Heart left ventricle (tissue), 16 donors: ENCODE results near the gene VTI1A. TPM values are rescaled to one million over a fixed set of nuclear protein-coding genes. Genes with fewer than 3 reads are reported as not detected.

Experiments
- ATAC-seq, 4 donors: fragments of 200-7000 bp; cut with Tn5 transposase; one replicate each; pipeline ENCODE4 v1.9.1; 2020 to 2022; ENCODE audit warnings: moderate library complexity in 4 of 4, mild to moderate bottlenecking in 3 of 4, moderate number of reproducible peaks in 1 of 4
- DNase-seq, 5 donors: peaks; one replicate each; pipeline ENCODE4 v3.0.0-alpha.2; 2020
- H3K27ac ChIP-seq, 12 donors: fragments of 200-600 bp; sonication (generic) in 4 of 12; one replicate each; pipeline versions ENCODE4 v1.5.0 to v1.8.0; 2016 to 2022; ENCODE audit warnings: mild to moderate bottlenecking in 2 of 12
- H3K27me3 ChIP-seq, 9 donors: fragments of 200-600 bp; sonication (generic) in 2 of 9; one replicate each; pipeline versions ENCODE4 v1.5.1 to v1.8.0; 2016 to 2022; ENCODE audit warnings: mild to moderate bottlenecking in 3 of 9
- H3K36me3 ChIP-seq, 9 donors: fragments of 200-600 bp; sonication (generic) in 2 of 9; one replicate each; pipeline versions ENCODE4 v1.5.0 to v1.8.0; 2018 to 2022; ENCODE audit warnings: mild to moderate bottlenecking in 2 of 9
- H3K4me1 ChIP-seq, 12 donors: fragments of 200-600 bp; sonication (generic) in 4 of 12; one replicate each; pipeline versions ENCODE4 v1.5.0 to v1.8.0; 2016 to 2022; ENCODE audit warnings: mild to moderate bottlenecking in 3 of 12
- H3K4me3 ChIP-seq, 12 donors: fragments of 200-600 bp; sonication (generic) in 4 of 12; one replicate each; pipeline versions ENCODE4 v1.5.0 to v1.8.0; 2017 to 2022; ENCODE audit warnings: mild to moderate bottlenecking in 9 of 12, moderate library complexity in 4 of 12
- H3K9me3 ChIP-seq, 12 donors: fragments of 200-600 bp; sonication (generic) in 4 of 12; one replicate each; pipeline versions ENCODE4 v1.5.0 to v1.8.0; 2016 to 2022; ENCODE audit warnings: mild to moderate bottlenecking in 1 of 12
- POLR2A ChIP-seq, 2 donors: fragments of 450-650 bp; IDR thresholded peaks; one replicate each; pipeline ENCODE4 v1.6.1; 2017; ENCODE audit warnings: antibody characterized with exemption in 2 of 2, mild to moderate bottlenecking in 2 of 2, moderate library complexity in 2 of 2
- WGBS, 4 donors: extraction: QIAGEN DNeasy Blood & Tissue Kit in 2 of 4; methylation state at CpG; one replicate each; pipeline versions ENCODE4 v1.1.5 to v1.1.7; 2013 to 2018; 5-methylcytosine and 5-hydroxymethylcytosine counted together
- intact Hi-C, 10 donors: fragments of 100-400 bp; cut with DNase I; formaldehyde crosslinking; loops; one replicate each; pipeline versions ENCODE4 v1.11.1 to v1.14.2; 2022
- polyA plus RNA-seq, 2 donors: library from polyadenylated mRNA; stranded (reverse); fragments of 200-250 nt; gene quantifications; one replicate each; pipeline ENCODE4 v1.2.3, GENCODE V29; 2013
- total RNA-seq, 9 donors: library from RNA; depleted of rRNA in 2 of 9; stranded (reverse); fragments of >200 nt in 2 of 9; fragmentation: NEBNext Ultra II Directional in 3 of 9; extraction: Animal tissue kit (Norgen Biotek cat#: 25700) in 3 of 9; gene quantifications; one replicate each; pipeline versions ENCODE4 v1.1.0 to v1.2.4, GENCODE V29; 2016 to 2023
- TF ChIP-seq, protein P1 (sequence below), 12 donors: fragments of 200-600 bp; sonication (generic) in 4 of 12; IDR thresholded peaks; one replicate each; pipeline versions ENCODE4 v1.5.0 to v1.8.0; 2018 to 2022; ENCODE audit warnings: antibody characterized with exemption in 12 of 12, mild to moderate bottlenecking in 5 of 12
- donor health status: ischemic (EF 13 %, LVEDD 7.1; RV severe dilation, severe dysfunction).
- donor health status: healthy with polysubstance abuse.
- donor health status: DM: no; HTN: yes; CAD: no.
- donor health status: DM: no; HTN: no; CAD: no.
- donor health status: ischemic (EF 25% LVEDD 6.9; RV normal size, moderate dysfunction).
- donor health status: ischemic (EF 25% LVEDD 5.7; RV mildly dilated, moderate dysfunction).
- donor health status: healthy.
- donor health status: DM: yes; HTN: yes; CAD: no.
- donor health status: ischemic (EF 35%, LVEDD 5.7; RV mildly dilated, moderate dysfunction).
- donor health status: nonischemic (EF 11% LVEDD 7.7; RV severe dilation, severe dysfunction).
- donor health status: DM: yes; HTN: yes; CAD: no.
- donor health status: PGD.
- donor health status: ischemic (EF 29% LVEDD 5.4; RV normal size, mild dysfunction).
- donor health status: nonischemic (EF 23%, LVEDD 6.1; RV moderate dilation, normal function).

VTI1A gene
- total and polyA plus RNA-seq, 11 donors = 6.0 to 33.1 (median 23.2) TPM

GRCh38 chr10:112784022-112784461 is 337.0 kb downstream of the VTI1A start:
- H3K4me1 ChIP-seq = peaks cover 0 to 10% (median 0%) of the 10 kb centered on the region in 12 donors
- H3K27ac ChIP-seq = peak overlapping the region in 2 of 12 donors; percentile 39 to 58
- DNase-seq = no peak
- peaks cover 0 to 10% (median 2%) of the 10 kb centered on the region in 12 donors for H3K9me3 ChIP-seq
- no peaks in the 10 kb centered on the region for H3K36me3 ChIP-seq
- intact Hi-C loops = no loop called here
- ATAC-seq = no peak
- TF ChIP-seq POLR2A (IDR thresholded peaks at IDR 0.05) = no peak
- TF ChIP-seq, protein P1, sequence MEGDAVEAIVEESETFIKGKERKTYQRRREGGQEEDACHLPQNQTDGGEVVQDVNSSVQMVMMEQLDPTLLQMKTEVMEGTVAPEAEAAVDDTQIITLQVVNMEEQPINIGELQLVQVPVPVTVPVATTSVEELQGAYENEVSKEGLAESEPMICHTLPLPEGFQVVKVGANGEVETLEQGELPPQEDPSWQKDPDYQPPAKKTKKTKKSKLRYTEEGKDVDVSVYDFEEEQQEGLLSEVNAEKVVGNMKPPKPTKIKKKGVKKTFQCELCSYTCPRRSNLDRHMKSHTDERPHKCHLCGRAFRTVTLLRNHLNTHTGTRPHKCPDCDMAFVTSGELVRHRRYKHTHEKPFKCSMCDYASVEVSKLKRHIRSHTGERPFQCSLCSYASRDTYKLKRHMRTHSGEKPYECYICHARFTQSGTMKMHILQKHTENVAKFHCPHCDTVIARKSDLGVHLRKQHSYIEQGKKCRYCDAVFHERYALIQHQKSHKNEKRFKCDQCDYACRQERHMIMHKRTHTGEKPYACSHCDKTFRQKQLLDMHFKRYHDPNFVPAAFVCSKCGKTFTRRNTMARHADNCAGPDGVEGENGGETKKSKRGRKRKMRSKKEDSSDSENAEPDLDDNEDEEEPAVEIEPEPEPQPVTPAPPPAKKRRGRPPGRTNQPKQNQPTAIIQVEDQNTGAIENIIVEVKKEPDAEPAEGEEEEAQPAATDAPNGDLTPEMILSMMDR (IDR thresholded peaks at IDR 0.05) = no peak
- no peak overlapping the region for H3K4me3 ChIP-seq
- WGBS, 4 donors = 72 to 82% (median 75%) methylated on average over 8 of the region's 8 CpGs
- no peaks in the 10 kb centered on the region for H3K27me3 ChIP-seq

- no peak for TF ChIP-seq POLR2A (IDR thresholded peaks at IDR 0.05)
- TF ChIP-seq, protein P1 (IDR thresholded peaks at IDR 0.05) = no peak
- peaks cover 0 to 10% (median 0%) of the 10 kb centered on the region in 12 donors for H3K4me1 ChIP-seq
- ATAC-seq = no peak
- intact Hi-C loops = no loop called here
- no peak overlapping the region for H3K4me3 ChIP-seq
- no peaks in the 10 kb centered on the region for H3K27me3 ChIP-seq
- no peaks in the 10 kb centered on the region for H3K36me3 ChIP-seq
- peaks cover 0 to 15% (median 4%) of the 10 kb centered on the region in 12 donors for H3K9me3 ChIP-seq
- DNase-seq = no peak
- no peak overlapping the region for H3K27ac ChIP-seq
Observed at GRCh38 chr10:112785089-112785488, 338.1 kb downstream of the VTI1A start.

DNA sequence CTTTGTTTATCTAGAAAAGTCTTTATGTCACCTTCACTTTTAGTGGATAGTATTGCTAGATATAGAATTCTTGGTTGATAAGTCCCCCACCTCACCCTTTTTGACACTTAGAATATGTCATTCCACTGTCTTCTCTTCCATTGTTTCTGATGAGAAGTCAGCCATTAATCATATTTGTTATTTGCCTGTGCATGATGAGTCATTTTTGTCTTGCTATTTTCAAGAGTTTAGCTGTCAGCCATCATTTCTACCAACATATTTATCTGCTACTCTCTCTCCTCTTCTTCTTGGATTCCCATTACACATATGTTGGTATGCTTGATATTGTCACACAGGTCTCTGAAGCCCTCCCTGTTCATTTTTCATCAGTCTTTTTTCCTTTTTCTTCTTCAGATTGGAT is 342.2 kb downstream of the VTI1A start:
- no peaks in the 10 kb centered on the region for H3K36me3 ChIP-seq
- no peak for TF ChIP-seq POLR2A (IDR thresholded peaks at IDR 0.05)
- TF ChIP-seq, protein P1 (IDR thresholded peaks at IDR 0.05) = no peak
- H3K27me3 ChIP-seq = no peaks in the 10 kb centered on the region
- intact Hi-C loops = no loop called here
- H3K27ac ChIP-seq = no peak overlapping the region
- ATAC-seq (no peak), DNase-seq (no peak)
- no peak overlapping the region for H3K4me3 ChIP-seq
- H3K4me1 ChIP-seq = peaks cover 0 to 9% (median 3%) of the 10 kb centered on the region in 12 donors
- H3K9me3 ChIP-seq = peaks cover 0 to 15% (median 4%) of the 10 kb centered on the region in 12 donors

DNA sequence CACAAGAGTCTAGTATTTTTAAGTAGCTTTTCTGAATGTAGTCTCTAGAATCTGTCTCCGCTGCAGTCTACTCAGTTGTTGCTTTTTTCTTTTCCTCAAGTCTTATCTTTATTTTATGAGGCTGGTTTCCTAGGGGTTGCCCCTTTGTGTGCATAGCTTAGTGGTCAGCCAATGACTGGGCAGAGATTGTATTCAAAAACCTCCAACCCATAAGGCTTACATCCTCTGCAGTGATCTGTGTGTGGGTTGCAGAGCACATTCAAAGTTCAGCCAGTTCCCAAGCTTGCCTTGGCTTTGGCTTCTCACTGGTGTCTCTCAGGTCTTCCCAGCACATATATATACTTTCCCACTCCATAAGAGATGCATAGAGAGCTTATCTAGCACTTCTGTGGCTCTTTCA is 343.0 kb downstream of the VTI1A start:
- Histone ChIP-seq H3K27me3 (no peaks in the 10 kb centered on the region), H3K9me3 (peaks cover 0 to 15% (median 4%) of the 10 kb centered on the region in 12 donors), H3K27ac (no peak overlapping the region), H3K36me3 (no peaks in the 10 kb centered on the region), H3K4me1 (peaks cover 0 to 9% (median 3%) of the 10 kb centered on the region in 12 donors), H3K4me3 (no peak overlapping the region)
- intact Hi-C loops = loop anchor here in 1 of 10 donors (5.0 kb wide), 1 partner anchor 662 kb away; no protein-coding TSS in a partner anchor
- ATAC-seq = no peak
- TF ChIP-seq POLR2A (IDR thresholded peaks at IDR 0.05) = no peak
- TF ChIP-seq, protein P1 (IDR thresholded peaks at IDR 0.05) = no peak
- no peak for DNase-seq
- WGBS, 4 donors = 94 to 100% (median 99%) methylated on average over 1 of the region's 1 CpG
